ENCODE data around the gene PIGZ. TPM values are rescaled to one million over a fixed set of nuclear protein-coding genes. Genes with fewer than 3 reads are reported as not detected.

PIGZ gene
- 11.1 and 18.0 TPM in 2 replicates for total RNA-seq
- polyA plus RNA-seq, result 24.2 and 32.6 TPM in 2 replicates

- Histone ChIP-seq H4K20me1 (ENCODE audit: insufficient read depth, poor library complexity, severe bottlenecking) (no peaks in the 10 kb centered on the region), H3K27me3 (peaks cover 4% of the 10 kb centered on the region), H3K9me2 (replicated peaks; ENCODE audit: insufficient read depth) (no peaks in the 10 kb centered on the region), H3K4me1 (ENCODE audit: insufficient read depth) (peaks cover 10% of the 10 kb centered on the region), H3K9me3 (ENCODE audit: low read depth) (no peaks in the 10 kb centered on the region), H3K27ac (peak within 1 kb of the TSS; percentile 89), H3K36me3 (replicated peaks; ENCODE audit: insufficient read depth, low read depth) (no peaks in the 10 kb centered on the region), H3K4me3 (peak within 1 kb of the TSS; percentile 83), H3K79me2 (peaks cover 25% of the 10 kb centered on the region), H2AFZ (peak within 1 kb of the TSS; percentile 93), H3K4me2 (peak within 1 kb of the TSS; percentile 100)
- 11% methylated on average over 31 of the region's 98 CpGs for WGBS (ENCODE audit: low lambda C conversion rate, missing lambda C conversion rate)
- TF ChIP-seq EZH2 (IDR thresholded peaks at IDR 0.05; ENCODE audit: borderline replicate concordance) (peak; percentile 15), EZH2phosphoT487 (IDR thresholded peaks at IDR 0.05; ENCODE audit: low read depth, severe bottlenecking, unreplicated experiment) (no peak)
- TF ChIP-seq, protein P1, sequence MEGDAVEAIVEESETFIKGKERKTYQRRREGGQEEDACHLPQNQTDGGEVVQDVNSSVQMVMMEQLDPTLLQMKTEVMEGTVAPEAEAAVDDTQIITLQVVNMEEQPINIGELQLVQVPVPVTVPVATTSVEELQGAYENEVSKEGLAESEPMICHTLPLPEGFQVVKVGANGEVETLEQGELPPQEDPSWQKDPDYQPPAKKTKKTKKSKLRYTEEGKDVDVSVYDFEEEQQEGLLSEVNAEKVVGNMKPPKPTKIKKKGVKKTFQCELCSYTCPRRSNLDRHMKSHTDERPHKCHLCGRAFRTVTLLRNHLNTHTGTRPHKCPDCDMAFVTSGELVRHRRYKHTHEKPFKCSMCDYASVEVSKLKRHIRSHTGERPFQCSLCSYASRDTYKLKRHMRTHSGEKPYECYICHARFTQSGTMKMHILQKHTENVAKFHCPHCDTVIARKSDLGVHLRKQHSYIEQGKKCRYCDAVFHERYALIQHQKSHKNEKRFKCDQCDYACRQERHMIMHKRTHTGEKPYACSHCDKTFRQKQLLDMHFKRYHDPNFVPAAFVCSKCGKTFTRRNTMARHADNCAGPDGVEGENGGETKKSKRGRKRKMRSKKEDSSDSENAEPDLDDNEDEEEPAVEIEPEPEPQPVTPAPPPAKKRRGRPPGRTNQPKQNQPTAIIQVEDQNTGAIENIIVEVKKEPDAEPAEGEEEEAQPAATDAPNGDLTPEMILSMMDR (IDR thresholded peaks at IDR 0.05; ENCODE audit: poor library complexity), result no peak
- DNase-seq (ENCODE audit: low spot score), result peak; percentile 81
These were observed at the start of gene PIGZ for GRCh38 chr3:196968233-196969133. PIGZ (minus strand) TSS chr3:196968833; CDS start chr3:196952031, 16,802 bp downstream.

DNA sequence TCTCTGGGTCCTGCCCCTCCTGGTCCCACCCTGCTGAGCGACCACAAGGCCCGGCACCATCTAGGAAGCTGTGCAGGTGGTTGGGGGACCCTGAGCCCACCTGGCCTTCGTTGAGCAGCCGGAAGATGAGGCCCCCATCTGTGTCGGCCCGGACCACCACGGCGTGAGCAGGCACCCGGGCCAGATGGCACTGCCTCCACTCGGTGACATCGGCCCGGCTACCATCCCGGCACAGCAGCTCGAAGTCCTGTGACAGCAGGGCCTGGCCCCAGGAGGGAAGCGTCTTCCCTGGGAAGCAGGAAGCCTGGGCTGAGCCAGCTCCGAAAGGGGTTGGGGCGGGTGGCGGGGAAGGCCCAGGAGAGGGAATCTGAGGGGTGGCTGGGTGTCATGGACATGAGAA, 48.4 kb upstream of the PIGZ start:
- TF ChIP-seq EZH2 (IDR thresholded peaks at IDR 0.05; ENCODE audit: borderline replicate concordance), result no peak
- TF ChIP-seq, protein P1 (IDR thresholded peaks at IDR 0.05; ENCODE audit: poor library complexity), result no peak
- no peaks in the 10 kb centered on the region for H3K36me3 ChIP-seq (replicated peaks; ENCODE audit: insufficient read depth, low read depth)
- no peaks in the 10 kb centered on the region for H3K4me1 ChIP-seq (ENCODE audit: insufficient read depth)
- no peak for DNase-seq (ENCODE audit: low spot score)
- no peak overlapping the region for H2AFZ ChIP-seq
- WGBS (ENCODE audit: low lambda C conversion rate, missing lambda C conversion rate), result 97% methylated on average over 18 of the region's 18 CpGs
- no peaks in the 10 kb centered on the region for H3K9me2 ChIP-seq (replicated peaks; ENCODE audit: insufficient read depth)
- H3K27ac ChIP-seq, result no peak overlapping the region
- no peaks in the 10 kb centered on the region for H3K9me3 ChIP-seq (ENCODE audit: low read depth)
- H3K4me2 ChIP-seq, result no peak overlapping the region
- no peaks in the 10 kb centered on the region for H4K20me1 ChIP-seq (ENCODE audit: insufficient read depth, poor library complexity, severe bottlenecking)
- H3K4me3 ChIP-seq, result no peak overlapping the region
- H3K27me3 ChIP-seq, result no peaks in the 10 kb centered on the region
- H3K79me2 ChIP-seq, result no peaks in the 10 kb centered on the region

DNA sequence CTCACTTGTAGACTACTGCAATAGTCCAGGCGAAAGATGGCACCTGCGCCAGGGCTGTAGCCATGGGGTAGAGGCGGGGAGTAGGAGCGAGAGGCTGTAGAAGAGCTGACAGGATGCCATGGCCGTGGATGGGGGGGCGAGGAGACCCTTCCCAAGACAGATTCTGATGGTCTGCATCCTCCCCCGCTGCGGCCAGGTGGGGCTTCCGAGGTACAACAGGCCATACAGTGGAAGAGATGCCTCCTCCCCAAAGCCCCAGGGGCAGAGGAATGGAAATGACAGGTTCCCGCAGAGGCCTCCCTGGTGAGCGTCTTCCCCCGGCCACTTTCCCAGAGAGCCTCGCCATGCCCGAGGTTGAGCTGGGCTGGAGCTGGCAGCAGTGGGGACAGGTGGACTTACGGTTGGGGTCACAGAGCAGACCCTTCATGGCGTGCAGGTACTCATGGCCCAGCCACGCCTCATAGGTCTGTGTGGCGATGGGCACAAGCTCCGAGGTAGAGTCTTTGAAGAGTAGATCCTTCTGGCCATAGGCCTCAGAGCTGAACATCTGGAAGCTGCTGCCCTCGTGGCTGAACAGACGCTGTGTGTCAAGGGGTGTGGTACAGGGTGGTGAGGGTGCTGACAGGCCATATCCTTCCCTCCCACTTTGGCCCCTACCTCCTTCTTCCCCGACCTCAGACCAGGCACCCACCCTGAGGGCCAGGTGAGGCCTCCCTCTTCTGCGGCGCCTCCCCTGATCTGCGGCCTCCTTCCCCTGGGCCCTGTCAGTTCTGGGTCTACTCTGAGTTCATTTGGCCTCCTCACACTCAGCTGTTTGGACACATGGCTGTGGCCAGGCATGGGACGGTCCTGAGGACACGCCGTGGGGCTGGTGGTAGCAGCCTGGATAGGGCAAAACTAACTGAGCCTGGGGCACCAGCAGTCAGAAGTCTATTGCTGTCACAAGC, 47.4 kb upstream of the PIGZ start:
- no peaks in the 10 kb centered on the region for H3K9me2 ChIP-seq (replicated peaks; ENCODE audit: insufficient read depth)
- no peaks in the 10 kb centered on the region for H4K20me1 ChIP-seq (ENCODE audit: insufficient read depth, poor library complexity, severe bottlenecking)
- H3K36me3 ChIP-seq (replicated peaks; ENCODE audit: insufficient read depth, low read depth), result no peaks in the 10 kb centered on the region
- H3K27me3 ChIP-seq, result no peaks in the 10 kb centered on the region
- no peak overlapping the region for H3K4me2 ChIP-seq
- no peaks in the 10 kb centered on the region for H3K9me3 ChIP-seq (ENCODE audit: low read depth)
- 91% methylated on average over 25 of the region's 28 CpGs for WGBS (ENCODE audit: low lambda C conversion rate, missing lambda C conversion rate)
- no peak overlapping the region for H3K4me3 ChIP-seq
- no peaks in the 10 kb centered on the region for H3K79me2 ChIP-seq
- no peaks in the 10 kb centered on the region for H3K4me1 ChIP-seq (ENCODE audit: insufficient read depth)
- H3K27ac ChIP-seq, result no peak overlapping the region
- no peak for DNase-seq (ENCODE audit: low spot score)
- H2AFZ ChIP-seq, result no peak overlapping the region
- TF ChIP-seq EZH2 (IDR thresholded peaks at IDR 0.05; ENCODE audit: borderline replicate concordance) (no peak), EZH2phosphoT487 (IDR thresholded peaks at IDR 0.05; ENCODE audit: low read depth, severe bottlenecking, unreplicated experiment) (no peak)
- TF ChIP-seq, protein P1 (IDR thresholded peaks at IDR 0.05; ENCODE audit: poor library complexity), result no peak

All from hepatocyte (in vitro differentiated cells).